Spleen (tissue), 13 donors: ENCODE results near the gene RAB6A. TPM values are rescaled to one million over a fixed set of nuclear protein-coding genes. Genes with fewer than 3 reads are reported as not detected.

Experiments used
- DNase-seq: peaks from one replicate; pipeline ENCODE4 v3.0.0-alpha.2; 2020
- H3K27ac ChIP-seq, 8 donors: fragments of 200-600 bp; sonication (generic) in 7 of 8; 1 replicate in 4 of 8; 2 replicates in 4 of 8; pipeline versions ENCODE4 v1.5.0 to v1.8.0; 2016 to 2021; ENCODE audit warnings: inconsistent platforms in 4 of 8, mild to moderate bottlenecking in 4 of 8, moderate library complexity in 1 of 8
- H3K27me3 ChIP-seq, 7 donors: fragments of 200-600 bp; sonication (generic) in 6 of 7; replicated peaks in 1 of 7; 1 replicate in 4 of 7; 2 replicates in 3 of 7; pipeline versions ENCODE4 v1.5.0 to v1.8.0; 2016 to 2021; ENCODE audit warnings: inconsistent platforms in 3 of 7, mild to moderate bottlenecking in 1 of 7
- H3K36me3 ChIP-seq, 6 donors: fragments of 200-600 bp; sonication (generic) in 5 of 6; 1 replicate in 4 of 6; 2 replicates in 2 of 6; pipeline versions ENCODE4 v1.5.0 to v1.8.0; 2016 to 2021; ENCODE audit warnings: inconsistent platforms in 2 of 6
- H3K4me1 ChIP-seq, 6 donors: fragments of 200-600 bp; sonication (generic) in 5 of 6; 1 replicate in 3 of 6; 2 replicates in 3 of 6; pipeline versions ENCODE4 v1.5.0 to v1.8.0; 2016 to 2021; ENCODE audit warnings: inconsistent platforms in 3 of 6
- H3K4me3 ChIP-seq, 8 donors: fragments of 200-600 bp; sonication (generic) in 7 of 8; 1 replicate in 4 of 8; 2 replicates in 4 of 8; pipeline versions ENCODE4 v1.5.0 to v1.8.0; 2016 to 2021; ENCODE audit warnings: inconsistent platforms in 4 of 8, mild to moderate bottlenecking in 4 of 8, moderate library complexity in 2 of 8
- H3K9me3 ChIP-seq, 8 donors: fragments of 200-600 bp; sonication (generic) in 7 of 8; 1 replicate in 4 of 8; 2 replicates in 4 of 8; pipeline versions ENCODE4 v1.5.0 to v1.8.0; 2016 to 2021; ENCODE audit warnings: inconsistent platforms in 4 of 8
- POLR2A ChIP-seq, 3 donors: fragments of 450-650 bp; IDR thresholded peaks; one replicate each; pipeline ENCODE4 v1.5.1; 2017; ENCODE audit warnings: antibody characterized with exemption in 3 of 3, mild to moderate bottlenecking in 1 of 3
- POLR2AphosphoS5 ChIP-seq, 3 donors: sonication (generic); formaldehyde crosslinking; IDR thresholded peaks; one replicate each; pipeline ENCODE4 v1.5.1; 2017; ENCODE audit warnings: antibody characterized with exemption in 3 of 3
- WGBS, 5 donors: extraction: QIAGEN DNeasy Blood & Tissue Kit in 3 of 5; methylation state at CpG; one replicate each; pipeline versions ENCODE4 v1.1.5 to v1.1.7; 2013 to 2018; 5-methylcytosine and 5-hydroxymethylcytosine counted together
- intact Hi-C: fragments of 100-400 bp; cut with DNase I; formaldehyde crosslinking; loops from one replicate; pipeline ENCODE4 v1.15.0; 2023; ENCODE audit warnings: low total_unique reads
- long read RNA-seq, 2 donors: transcript quantifications; one replicate each; lab custom pipeline, GENCODE V29; 2026
- polyA plus RNA-seq, 3 donors: library from polyadenylated mRNA; stranded (reverse); fragments of 200-250 nt; gene quantifications; one replicate each; pipeline ENCODE4 v1.2.1, GENCODE V29; 2013
- total RNA-seq, 7 donors: library from RNA; depleted of rRNA in 3 of 7; stranded (reverse); fragments of >200 nt in 3 of 7; fragmentation: NEBNext Ultra II Directional in 4 of 7; extraction: Animal tissue kit (Norgen Biotek cat#: 25700) in 4 of 7; gene quantifications; one replicate each; pipeline versions ENCODE4 v1.1.0 to v1.2.1, GENCODE V29; 2016 to 2021
- TF ChIP-seq, protein P1 (sequence below), 11 experiments: fragments of 200-600 bp in 7 of 11; fragments of 450-650 bp in 4 of 11; sonication (generic) in 4 of 11; IDR thresholded peaks in 8 of 11; conservative IDR thresholded peaks in 3 of 11; 1 replicate in 7 of 11; 2 replicates in 4 of 11; pipeline versions ENCODE4 v1.4.0 to v1.8.0; 2016 to 2021; ENCODE audit warnings: antibody characterized with exemption in 11 of 11, inconsistent platforms in 4 of 11, mild to moderate bottlenecking in 1 of 11
- donor health status: healthy with polysubstance abuse.
- donor health status: DM: no; HTN: no; CAD: no; lungs with moderate emphysema.
- donor health status: DM: no; HTN: no; CAD: no.
- donor health status: Bipolar disorder and iron deficiency.
- donor health status: healthy.
- donor health status: DM: no; HTN: no; CAD: no.
- donor health status: DM: yes; HTN: yes; CAD: no.

The RAB6A gene
- 100 to 1,000 TPM in 3 of 7 donors, 10 to 100 TPM in 4; 94.9 to 144 (median 99.8) TPM for total RNA-seq
- 10 to 100 TPM; 25.7 to 55.3 (median 36.9) TPM for polyA plus RNA-seq
- long read RNA-seq, donor 1, transcript RAB6A-201 (8 exons, 3,389 nt), result major isoform, 16 of 42 reads
- long read RNA-seq, donor 1, transcript RAB6A-202 (8 exons, 3,085 nt), result minor isoform, 7 of 42 reads
- long read RNA-seq, donor 1, partial matches to known transcripts, result 19 of 42 reads
- long read RNA-seq, donor 1, other reads (novel, unspliced or antisense), result 0 of 42 reads
- long read RNA-seq, donor 2, transcript RAB6A-201 (8 exons, 3,389 nt), result major isoform, 16 of 32 reads
- long read RNA-seq, donor 2, transcript RAB6A-202 (8 exons, 3,085 nt), result minor isoform, 9 of 32 reads
- long read RNA-seq, donor 2, partial matches to known transcripts, result 6 of 32 reads
- long read RNA-seq, donor 2, other reads (novel, unspliced or antisense), result 0 of 32 reads

DNA sequence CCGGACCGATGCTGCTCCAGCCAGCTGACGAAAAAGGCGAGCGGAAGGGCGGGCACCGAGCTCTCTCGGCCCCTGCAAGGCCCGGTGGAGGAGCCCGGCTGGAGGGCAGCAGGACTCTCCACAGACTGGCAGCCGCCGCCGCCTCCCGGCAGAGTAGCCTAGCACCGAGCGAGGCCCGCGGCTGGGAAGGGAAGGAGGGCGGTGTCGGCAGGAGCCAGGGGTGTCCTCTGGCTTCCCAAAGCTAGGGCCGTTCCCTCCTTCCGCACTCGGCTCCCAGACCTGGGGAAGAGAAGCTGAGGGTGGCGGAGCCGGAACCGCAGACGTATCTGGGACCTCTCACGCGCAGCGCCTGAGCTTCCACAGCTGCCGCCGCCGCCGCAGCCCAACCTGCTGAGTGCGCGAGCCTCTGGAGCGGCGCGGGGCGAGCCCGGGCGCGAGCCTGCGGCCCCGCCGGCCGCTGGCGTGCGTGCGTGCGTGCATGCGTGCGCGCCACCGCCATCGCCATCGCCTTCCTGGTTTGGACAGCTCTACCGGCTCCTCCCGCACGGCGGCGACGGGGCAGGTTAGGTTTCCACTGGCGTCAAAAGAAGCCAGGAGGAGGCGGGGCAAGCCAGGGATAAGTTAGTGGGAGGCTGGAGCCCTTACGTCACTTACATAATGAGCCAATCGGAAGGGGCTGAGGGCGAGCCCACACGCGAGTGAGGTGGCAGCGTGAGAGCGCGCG lies at the start of gene RAB6A:
RAB6A (minus strand) TSS at position 396 of the 724 bp plus-strand sequence. CDS start 439 bp downstream, outside the sequence.
- H3K9me3 ChIP-seq, result no peaks in the 10 kb centered on the region
- 0 to 1% (median 0%) methylated on average over 43 to 74 of the region's 74 CpGs for WGBS, 5 donors
- peaks cover 0 to 4% (median 0%) of the 10 kb centered on the region in 7 donors for H3K27me3 ChIP-seq
- peak; percentile 100 for DNase-seq
- H3K27ac ChIP-seq, result peak within 1 kb of the TSS; percentile 87 to 99 (median 98)
- TF ChIP-seq, protein P1, sequence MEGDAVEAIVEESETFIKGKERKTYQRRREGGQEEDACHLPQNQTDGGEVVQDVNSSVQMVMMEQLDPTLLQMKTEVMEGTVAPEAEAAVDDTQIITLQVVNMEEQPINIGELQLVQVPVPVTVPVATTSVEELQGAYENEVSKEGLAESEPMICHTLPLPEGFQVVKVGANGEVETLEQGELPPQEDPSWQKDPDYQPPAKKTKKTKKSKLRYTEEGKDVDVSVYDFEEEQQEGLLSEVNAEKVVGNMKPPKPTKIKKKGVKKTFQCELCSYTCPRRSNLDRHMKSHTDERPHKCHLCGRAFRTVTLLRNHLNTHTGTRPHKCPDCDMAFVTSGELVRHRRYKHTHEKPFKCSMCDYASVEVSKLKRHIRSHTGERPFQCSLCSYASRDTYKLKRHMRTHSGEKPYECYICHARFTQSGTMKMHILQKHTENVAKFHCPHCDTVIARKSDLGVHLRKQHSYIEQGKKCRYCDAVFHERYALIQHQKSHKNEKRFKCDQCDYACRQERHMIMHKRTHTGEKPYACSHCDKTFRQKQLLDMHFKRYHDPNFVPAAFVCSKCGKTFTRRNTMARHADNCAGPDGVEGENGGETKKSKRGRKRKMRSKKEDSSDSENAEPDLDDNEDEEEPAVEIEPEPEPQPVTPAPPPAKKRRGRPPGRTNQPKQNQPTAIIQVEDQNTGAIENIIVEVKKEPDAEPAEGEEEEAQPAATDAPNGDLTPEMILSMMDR (IDR thresholded peaks at IDR 0.05 in 8 of 11, conservative IDR thresholded peaks at IDR 0.05 in 3 of 11), result peak; percentile 48 to 84 (median 57)
- TF ChIP-seq POLR2A (IDR thresholded peaks at IDR 0.05) (peak in 2 of 3 donors; percentile 51 to 75), POLR2AphosphoS5 (IDR thresholded peaks at IDR 0.05) (peak in 1 of 3 donors; percentile 100)
- H3K36me3 ChIP-seq, result no peaks in the 10 kb centered on the region
- H3K4me1 ChIP-seq, result peaks cover 18 to 47% (median 26%) of the 10 kb centered on the region in 6 donors
- intact Hi-C loops, result no loop called here
- peak within 1 kb of the TSS; percentile 82 to 95 (median 87) for H3K4me3 ChIP-seq

DNA sequence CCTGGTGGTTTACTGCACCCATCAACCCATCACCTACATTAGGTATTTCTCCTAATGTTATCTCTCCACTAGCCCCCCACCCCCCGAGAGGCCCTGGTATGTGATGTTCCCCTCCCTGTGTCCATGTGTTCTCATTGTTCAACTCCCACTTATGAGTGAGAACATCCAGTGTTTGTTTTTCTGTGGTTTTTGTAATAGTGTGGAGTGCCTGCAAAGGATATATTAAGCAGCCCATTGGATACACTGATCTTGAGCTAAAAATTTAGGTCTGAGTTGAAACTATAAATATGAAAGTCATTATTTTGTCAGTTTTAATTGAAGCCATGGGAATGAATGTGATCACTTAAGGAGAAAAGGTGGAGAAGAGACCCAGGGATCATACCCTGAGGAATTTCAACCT lies 49.8 kb upstream of the RAB6A start:
- Histone ChIP-seq H3K4me1 (no peaks in the 10 kb centered on the region), H3K27ac (no peak overlapping the region), H3K9me3 (no peaks in the 10 kb centered on the region), H3K27me3 (no peaks in the 10 kb centered on the region), H3K36me3 (peaks cover 0 to 68% (median 15%) of the 10 kb centered on the region in 6 donors), H3K4me3 (no peak overlapping the region)
- TF ChIP-seq POLR2AphosphoS5 (IDR thresholded peaks at IDR 0.05), result no peak
- TF ChIP-seq, protein P1 (IDR thresholded peaks at IDR 0.05 in 8 of 11, conservative IDR thresholded peaks at IDR 0.05 in 3 of 11), result no peak
- no peak for TF ChIP-seq POLR2A (IDR thresholded peaks at IDR 0.05)
- intact Hi-C loops, result no loop called here
- 96 to 100% (median 100%) methylated on average over 1 of the region's 1 CpG for WGBS, 5 donors
- DNase-seq, result no peak

DNA sequence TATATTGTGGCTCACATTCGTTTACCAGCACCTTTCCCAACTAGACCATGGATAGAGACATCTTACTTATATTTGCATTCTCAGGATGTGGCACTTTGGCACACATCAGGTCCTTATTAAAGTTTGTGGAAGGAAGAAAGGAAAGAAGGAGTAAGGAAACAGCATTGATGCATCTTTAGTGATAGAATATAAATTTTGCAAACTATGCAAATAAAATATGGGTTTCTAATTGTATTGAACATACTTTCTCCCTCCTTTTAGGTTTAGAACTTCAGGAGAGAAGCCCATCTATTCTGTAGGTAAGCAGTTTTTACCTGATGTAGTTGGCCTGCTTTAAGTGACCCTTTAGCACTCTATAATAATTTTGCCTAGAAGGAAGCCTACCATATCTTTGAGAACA lies 47.2 kb upstream of the RAB6A start:
- H3K27me3 ChIP-seq, result no peaks in the 10 kb centered on the region
- DNase-seq, result no peak
- 88 to 96% (median 93%) methylated on average over 1 of the region's 1 CpG for WGBS, 5 donors
- no peak for TF ChIP-seq POLR2A (IDR thresholded peaks at IDR 0.05)
- no peak for TF ChIP-seq POLR2AphosphoS5 (IDR thresholded peaks at IDR 0.05)
- TF ChIP-seq, protein P1 (IDR thresholded peaks at IDR 0.05 in 8 of 11, conservative IDR thresholded peaks at IDR 0.05 in 3 of 11), result no peak
- H3K9me3 ChIP-seq, result no peaks in the 10 kb centered on the region
- intact Hi-C loops, result no loop called here
- peaks cover 0 to 71% (median 15%) of the 10 kb centered on the region in 6 donors for H3K36me3 ChIP-seq
- H3K4me3 ChIP-seq, result no peak overlapping the region
- H3K27ac ChIP-seq, result no peak overlapping the region
- no peaks in the 10 kb centered on the region for H3K4me1 ChIP-seq

GRCh38 chr11:73804712-73805111 lies 43.8 kb upstream of the RAB6A start:
- H3K27ac ChIP-seq, result no peak overlapping the region
- no peak overlapping the region for H3K4me3 ChIP-seq
- H3K4me1 ChIP-seq, result no peaks in the 10 kb centered on the region
- H3K9me3 ChIP-seq, result no peaks in the 10 kb centered on the region
- TF ChIP-seq POLR2AphosphoS5 (IDR thresholded peaks at IDR 0.05), result no peak
- H3K27me3 ChIP-seq, result no peaks in the 10 kb centered on the region
- peaks cover 0 to 47% (median 14%) of the 10 kb centered on the region in 6 donors for H3K36me3 ChIP-seq
- intact Hi-C loops, result no loop called here
- DNase-seq, result no peak
